Measurements from ENCODE around the gene CEP126.

The CEP126 gene

GRCh38 chr11:102010776-102011494 is 96.1 kb downstream of the CEP126 start:
- DNase-seq (ENCODE audit: low spot score), result peak; percentile 92

- DNase-seq (ENCODE audit: low spot score), result no peak
Measured at GRCh38 chr11:102012946-102013345, 98.1 kb downstream of the CEP126 start.

GRCh38 chr11:102014756-102015155 is 99.9 kb downstream of the CEP126 start:
- no peak for DNase-seq (ENCODE audit: low spot score)

- DNase-seq (ENCODE audit: low spot score), result no peak
Measured at GRCh38 chr11:102017026-102017425, 102.2 kb downstream of the CEP126 start.

- DNase-seq (ENCODE audit: low spot score), result no peak
Measured at GRCh38 chr11:102026217-102026616, 111.4 kb downstream of the CEP126 start.

GRCh38 chr11:102026959-102027358 is 112.1 kb downstream of the CEP126 start:
- no peak for DNase-seq (ENCODE audit: low spot score)

- DNase-seq (ENCODE audit: low spot score), result no peak
Measured at GRCh38 chr11:102036757-102037156, 121.9 kb downstream of the CEP126 start.

- peak; percentile 33 for DNase-seq (ENCODE audit: low spot score)
Measured at GRCh38 chr11:102046841-102047240, 132.0 kb downstream of the CEP126 start.

GRCh38 chr11:102047305-102047924 is 132.6 kb downstream of the CEP126 start, which contains the start of gene CFAP300:
Gene CFAP300 (plus strand): TSS chr11:102047437. CDS start chr11:102047471, 34 bp downstream.
- DNase-seq (ENCODE audit: low spot score), result peak; percentile 88
